Measurements from ENCODE around the gene THBS2. TPM values are rescaled to one million over a fixed set of nuclear protein-coding genes. Genes with fewer than 3 reads are reported as not detected.

Gene THBS2
- total RNA-seq, 2 donors from 2014 or later, result 673 to 817 TPM

DNA sequence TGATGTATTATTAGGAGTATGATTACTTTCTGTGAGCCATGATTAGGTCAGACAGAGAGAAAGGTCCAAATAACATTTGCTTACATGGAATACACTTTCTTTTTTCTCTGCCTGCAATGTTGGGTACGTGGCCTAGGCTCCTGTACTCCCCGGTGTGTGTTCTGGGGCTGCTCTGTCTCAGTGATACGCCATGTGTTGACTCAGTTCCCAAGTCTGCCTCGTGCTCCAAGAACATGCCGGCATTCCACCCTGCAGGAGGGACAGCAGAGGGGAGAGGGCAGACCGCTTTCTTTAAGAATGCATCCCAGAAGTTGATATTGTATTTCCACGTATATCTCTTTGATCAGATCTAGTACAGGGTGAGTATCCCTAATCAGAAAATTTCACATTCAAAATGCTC lies 33.3 kb upstream of the THBS2 start:
- H3K27ac ChIP-seq, result no peak overlapping the region
- no peaks in the 10 kb centered on the region for H3K4me1 ChIP-seq (ENCODE audit: control insufficient read depth in 1 of 2, low read depth in 2 of 2)
- no peaks in the 10 kb centered on the region for H3K9me3 ChIP-seq
- TF ChIP-seq, protein P1, sequence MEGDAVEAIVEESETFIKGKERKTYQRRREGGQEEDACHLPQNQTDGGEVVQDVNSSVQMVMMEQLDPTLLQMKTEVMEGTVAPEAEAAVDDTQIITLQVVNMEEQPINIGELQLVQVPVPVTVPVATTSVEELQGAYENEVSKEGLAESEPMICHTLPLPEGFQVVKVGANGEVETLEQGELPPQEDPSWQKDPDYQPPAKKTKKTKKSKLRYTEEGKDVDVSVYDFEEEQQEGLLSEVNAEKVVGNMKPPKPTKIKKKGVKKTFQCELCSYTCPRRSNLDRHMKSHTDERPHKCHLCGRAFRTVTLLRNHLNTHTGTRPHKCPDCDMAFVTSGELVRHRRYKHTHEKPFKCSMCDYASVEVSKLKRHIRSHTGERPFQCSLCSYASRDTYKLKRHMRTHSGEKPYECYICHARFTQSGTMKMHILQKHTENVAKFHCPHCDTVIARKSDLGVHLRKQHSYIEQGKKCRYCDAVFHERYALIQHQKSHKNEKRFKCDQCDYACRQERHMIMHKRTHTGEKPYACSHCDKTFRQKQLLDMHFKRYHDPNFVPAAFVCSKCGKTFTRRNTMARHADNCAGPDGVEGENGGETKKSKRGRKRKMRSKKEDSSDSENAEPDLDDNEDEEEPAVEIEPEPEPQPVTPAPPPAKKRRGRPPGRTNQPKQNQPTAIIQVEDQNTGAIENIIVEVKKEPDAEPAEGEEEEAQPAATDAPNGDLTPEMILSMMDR (IDR thresholded peaks at IDR 0.05), result no peak
- ATAC-seq (ENCODE audit: insufficient number of reproducible peaks, low FRiP score, low read depth), result no peak
- DNase-seq (ENCODE audit: low spot score), result no peak
- H3K36me3 ChIP-seq, result no peaks in the 10 kb centered on the region
- no peaks in the 10 kb centered on the region for H3K27me3 ChIP-seq (replicated peaks; ENCODE audit: insufficient read depth)
- no peak overlapping the region for H3K4me3 ChIP-seq

DNA sequence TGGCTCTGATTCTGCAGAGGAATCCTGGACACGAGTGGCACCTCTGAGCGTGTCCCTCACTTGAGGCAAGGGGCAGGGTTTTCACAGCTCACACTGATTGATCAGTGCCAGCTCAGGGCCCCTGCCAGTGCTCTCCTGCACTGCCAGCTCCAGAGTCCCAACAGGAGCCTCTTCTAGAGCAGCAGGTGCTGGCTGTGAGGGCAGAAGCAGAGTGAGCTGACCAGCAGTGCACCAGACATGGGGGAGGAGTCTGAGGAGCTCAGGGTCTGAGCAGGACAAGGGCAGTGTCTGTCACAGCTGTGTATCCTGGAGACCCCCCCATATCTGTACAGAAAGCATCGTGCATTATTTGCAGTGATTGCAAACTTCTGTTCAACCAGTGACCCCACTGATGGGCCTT lies 31.5 kb upstream of the THBS2 start:
- Histone ChIP-seq H3K9me3 (no peaks in the 10 kb centered on the region), H3K36me3 (no peaks in the 10 kb centered on the region), H3K4me3 (no peak overlapping the region), H3K27me3 (replicated peaks; ENCODE audit: insufficient read depth) (no peaks in the 10 kb centered on the region), H3K4me1 (ENCODE audit: control insufficient read depth in 1 of 2, low read depth in 2 of 2) (no peaks in the 10 kb centered on the region), H3K27ac (no peak overlapping the region)
- TF ChIP-seq, protein P1 (IDR thresholded peaks at IDR 0.05), result no peak
- DNase-seq (ENCODE audit: low spot score), result no peak
- ATAC-seq (ENCODE audit: insufficient number of reproducible peaks, low FRiP score, low read depth), result no peak

DNA sequence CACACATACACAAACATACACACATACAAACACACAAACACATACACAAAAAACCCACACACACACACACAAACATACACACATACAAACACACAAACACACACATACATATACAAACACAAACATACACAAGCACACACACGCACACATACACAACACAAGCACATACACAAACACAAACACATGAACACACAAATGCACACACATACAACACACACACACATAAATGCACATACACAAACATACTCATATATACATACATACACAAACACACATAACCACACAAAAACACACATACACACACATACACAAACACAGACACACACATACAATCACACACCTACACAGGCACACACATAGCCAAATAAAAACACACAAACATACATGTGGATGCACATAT lies 30.3 kb upstream of the THBS2 start:
- no peak overlapping the region for H3K27ac ChIP-seq
- no peaks in the 10 kb centered on the region for H3K36me3 ChIP-seq
- ATAC-seq (ENCODE audit: insufficient number of reproducible peaks, low FRiP score, low read depth), result no peak
- H3K4me1 ChIP-seq (ENCODE audit: control insufficient read depth in 1 of 2, low read depth in 2 of 2), result no peaks in the 10 kb centered on the region
- TF ChIP-seq, protein P1 (IDR thresholded peaks at IDR 0.05), result no peak
- no peaks in the 10 kb centered on the region for H3K9me3 ChIP-seq
- no peak for DNase-seq (ENCODE audit: low spot score)
- no peaks in the 10 kb centered on the region for H3K27me3 ChIP-seq (replicated peaks; ENCODE audit: insufficient read depth)
- H3K4me3 ChIP-seq, result no peak overlapping the region

DNA sequence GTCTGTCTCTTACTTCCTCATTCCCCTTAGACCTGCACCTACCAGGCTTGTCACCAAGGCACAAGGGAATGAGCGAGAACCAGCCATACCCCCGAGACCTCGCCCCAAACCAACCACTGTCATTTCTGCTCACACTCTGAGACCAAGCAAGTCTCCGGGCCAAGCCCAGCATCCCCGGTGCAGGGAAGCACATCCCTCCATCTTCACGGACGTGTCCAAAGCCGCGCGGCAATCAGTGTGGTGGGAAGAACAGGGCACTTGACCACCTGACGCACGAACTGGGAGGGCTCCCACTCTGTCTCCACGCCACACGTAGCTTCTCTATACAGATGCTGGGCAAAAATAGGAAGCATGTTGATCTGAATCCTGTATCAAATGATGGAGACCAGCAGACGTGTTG lies 28.4 kb upstream of the THBS2 start:
- ATAC-seq (ENCODE audit: insufficient number of reproducible peaks, low FRiP score, low read depth) (no peak), DNase-seq (ENCODE audit: low spot score) (no peak)
- H3K36me3 ChIP-seq, result no peaks in the 10 kb centered on the region
- H3K4me1 ChIP-seq (ENCODE audit: control insufficient read depth in 1 of 2, low read depth in 2 of 2), result no peaks in the 10 kb centered on the region
- no peak overlapping the region for H3K4me3 ChIP-seq
- TF ChIP-seq, protein P1 (IDR thresholded peaks at IDR 0.05), result no peak
- no peaks in the 10 kb centered on the region for H3K27me3 ChIP-seq (replicated peaks; ENCODE audit: insufficient read depth)
- H3K27ac ChIP-seq, result no peak overlapping the region
- H3K9me3 ChIP-seq, result no peaks in the 10 kb centered on the region

DNA sequence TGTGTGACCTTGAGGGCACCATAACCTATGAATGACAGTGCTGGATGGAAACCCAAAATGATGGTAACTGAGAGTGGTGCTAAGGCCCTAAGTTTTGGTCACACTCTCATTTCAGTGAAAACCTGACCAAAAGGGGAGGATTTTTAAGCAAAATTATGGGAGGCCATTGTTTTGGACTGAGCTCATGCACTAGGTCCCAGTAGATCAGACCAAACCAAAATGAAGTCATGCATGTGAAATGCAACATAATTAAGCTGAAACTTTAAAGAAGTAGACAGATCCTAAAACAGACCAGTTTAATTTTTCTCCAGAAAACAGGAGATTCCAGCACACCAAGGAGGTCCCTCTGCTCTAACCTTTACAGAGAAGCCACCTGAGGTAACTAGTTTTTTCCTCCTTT lies 24.0 kb upstream of the THBS2 start:
- DNase-seq (ENCODE audit: low spot score), result no peak
- Histone ChIP-seq H3K27ac (no peak overlapping the region), H3K9me3 (no peaks in the 10 kb centered on the region), H3K27me3 (replicated peaks; ENCODE audit: insufficient read depth) (no peaks in the 10 kb centered on the region), H3K4me3 (no peak overlapping the region), H3K4me1 (ENCODE audit: control insufficient read depth in 1 of 2, low read depth in 2 of 2) (no peaks in the 10 kb centered on the region), H3K36me3 (no peaks in the 10 kb centered on the region)
- no peak for ATAC-seq (ENCODE audit: insufficient number of reproducible peaks, low FRiP score, low read depth)
- TF ChIP-seq, protein P1 (IDR thresholded peaks at IDR 0.05), result no peak

All from thoracic aorta (tissue), 2 donors.